ENCODE measurements around the gene P2RY6.

The P2RY6 gene

GRCh38 chr11:73347067-73347466, 74.9 kb downstream of the P2RY6 start:
- TF ChIP-seq CTCF (IDR thresholded peaks at IDR 0.05; ENCODE audit: control extremely low read depth, extremely low read depth, low read depth, missing control alignments) = no peak
- POLR2A ChIA-PET = no interaction called here
- CTCF ChIA-PET = interaction anchor here (1.3 to 10.0 kb wide), 6 partner anchors 12 to 49 kb away, joined by 3 to 209 read pairs (median 75); no protein-coding TSS in a partner anchor
- DNase-seq (ENCODE audit: extremely low spot score) = no peak
